ENCODE results near the gene VTI1A. TPM values are rescaled to one million over a fixed set of nuclear protein-coding genes. Genes with fewer than 3 reads are reported as not detected.
"Not testable (repeated sequence)": the region's sequence is repeated elsewhere in the genome, so short reads cannot be mapped to it uniquely, and the experiment has no call there.

VTI1A gene
- polyA plus RNA-seq, 1 experiment = 20.4 TPM

GRCh38 chr10:112533916-112534315 lies 86.9 kb downstream of the VTI1A start:
- TF ChIP-seq, protein P1, sequence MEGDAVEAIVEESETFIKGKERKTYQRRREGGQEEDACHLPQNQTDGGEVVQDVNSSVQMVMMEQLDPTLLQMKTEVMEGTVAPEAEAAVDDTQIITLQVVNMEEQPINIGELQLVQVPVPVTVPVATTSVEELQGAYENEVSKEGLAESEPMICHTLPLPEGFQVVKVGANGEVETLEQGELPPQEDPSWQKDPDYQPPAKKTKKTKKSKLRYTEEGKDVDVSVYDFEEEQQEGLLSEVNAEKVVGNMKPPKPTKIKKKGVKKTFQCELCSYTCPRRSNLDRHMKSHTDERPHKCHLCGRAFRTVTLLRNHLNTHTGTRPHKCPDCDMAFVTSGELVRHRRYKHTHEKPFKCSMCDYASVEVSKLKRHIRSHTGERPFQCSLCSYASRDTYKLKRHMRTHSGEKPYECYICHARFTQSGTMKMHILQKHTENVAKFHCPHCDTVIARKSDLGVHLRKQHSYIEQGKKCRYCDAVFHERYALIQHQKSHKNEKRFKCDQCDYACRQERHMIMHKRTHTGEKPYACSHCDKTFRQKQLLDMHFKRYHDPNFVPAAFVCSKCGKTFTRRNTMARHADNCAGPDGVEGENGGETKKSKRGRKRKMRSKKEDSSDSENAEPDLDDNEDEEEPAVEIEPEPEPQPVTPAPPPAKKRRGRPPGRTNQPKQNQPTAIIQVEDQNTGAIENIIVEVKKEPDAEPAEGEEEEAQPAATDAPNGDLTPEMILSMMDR (IDR thresholded peaks at IDR 0.05; ENCODE audit: low read depth, low read length) = no peak
- POLR2A ChIA-PET = no interaction called here
- no peak overlapping the region for H3K27ac ChIP-seq (ENCODE audit: low read depth, low read length)

GRCh38 chr10:112535531-112535951 lies 88.5 kb downstream of the VTI1A start:
- TF ChIP-seq, protein P1 (IDR thresholded peaks at IDR 0.05; ENCODE audit: low read depth, low read length) = no peak
- CTCF ChIA-PET = interaction anchor here (0.7 to 1.1 kb wide), 2 partner anchors 59 to 63 kb away, joined by 3 to 4 read pairs; no protein-coding TSS in a partner anchor
- DNase-seq (ENCODE audit: low read depth, low spot score) = no peak
- Histone ChIP-seq H3K27me3 (ENCODE audit: control insufficient read depth, insufficient read depth, low read length) (no peaks in the 10 kb centered on the region), H3K9me3 (ENCODE audit: control insufficient read depth, insufficient read depth, low read length) (no peaks in the 10 kb centered on the region; the same call in 1 of the 2 replicates), H3K4me3 (ENCODE audit: low read depth, low read length) (peak overlapping the region; percentile 8; the same call in 1 of the 2 replicates), H3K27ac (ENCODE audit: low read depth, low read length) (no peak overlapping the region)
- POLR2A ChIA-PET = no interaction called here

More at GRCh38 chr10:112533916-112534315, 86.9 kb downstream of the VTI1A start:
- DNase-seq (ENCODE audit: low read depth, low spot score) = no peak
- Histone ChIP-seq H3K4me3 (ENCODE audit: low read depth, low read length) (no peak overlapping the region), H3K27me3 (ENCODE audit: control insufficient read depth, insufficient read depth, low read length) (no peaks in the 10 kb centered on the region), H3K9me3 (ENCODE audit: control insufficient read depth, insufficient read depth, low read length) (no peaks in the 10 kb centered on the region; the same call in 1 of the 2 replicates)
- CTCF ChIA-PET = interaction anchor here (2.5 kb wide), 1 partner anchor 851 kb away, joined by 11 read pairs; no protein-coding TSS in a partner anchor

GRCh38 chr10:112536663-112537062 lies 89.6 kb downstream of the VTI1A start:
- no peak overlapping the region for H3K27ac ChIP-seq (ENCODE audit: low read depth, low read length)
- TF ChIP-seq, protein P1 (IDR thresholded peaks at IDR 0.05; ENCODE audit: low read depth, low read length) = no peak
- no peak overlapping the region for H3K4me3 ChIP-seq (ENCODE audit: low read depth, low read length)
- DNase-seq (ENCODE audit: low read depth, low spot score) = no peak
- CTCF ChIA-PET = interaction anchor here (0.6 to 1.0 kb wide), 2 partner anchors 158 to 1211 kb away, joined by 3 to 4 read pairs; no protein-coding TSS in a partner anchor
- POLR2A ChIA-PET = no interaction called here
- no peaks in the 10 kb centered on the region for H3K27me3 ChIP-seq (ENCODE audit: control insufficient read depth, insufficient read depth, low read length)
- no peaks in the 10 kb centered on the region for H3K9me3 ChIP-seq (ENCODE audit: control insufficient read depth, insufficient read depth, low read length)

DNA sequence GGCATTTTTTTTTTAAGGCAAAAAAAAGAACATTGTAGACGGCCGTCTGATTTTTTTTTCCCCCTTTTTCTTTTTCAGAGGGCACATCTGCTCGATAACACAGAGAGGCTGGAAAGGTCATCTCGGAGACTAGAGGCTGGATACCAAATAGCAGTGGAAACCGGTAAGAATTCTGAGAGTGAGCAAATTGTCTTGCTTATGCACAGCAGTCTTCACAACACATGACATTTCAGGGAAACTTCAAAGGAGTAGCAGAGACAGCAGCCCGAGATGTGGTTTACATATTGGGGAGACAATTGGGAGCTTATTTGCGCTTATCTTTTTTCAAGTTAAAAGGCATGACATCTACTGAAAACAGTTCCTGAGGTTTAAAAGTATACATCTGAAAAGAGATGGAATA lies 91.2 kb downstream of the VTI1A start:
- Histone ChIP-seq H3K27me3 (ENCODE audit: control insufficient read depth, insufficient read depth, low read length) (no peaks in the 10 kb centered on the region), H3K9me3 (ENCODE audit: control insufficient read depth, insufficient read depth, low read length) (no peaks in the 10 kb centered on the region), H3K4me3 (ENCODE audit: low read depth, low read length) (no peak overlapping the region), H3K27ac (ENCODE audit: low read depth, low read length) (no peak overlapping the region)
- no peak for DNase-seq (ENCODE audit: low read depth, low spot score)
- POLR2A ChIA-PET = no interaction called here
- CTCF ChIA-PET = no interaction called here
- TF ChIP-seq, protein P1 (IDR thresholded peaks at IDR 0.05; ENCODE audit: low read depth, low read length) = no peak

GRCh38 chr10:112539340-112539739 lies 92.3 kb downstream of the VTI1A start:
- POLR2A ChIA-PET = no interaction called here
- CTCF ChIA-PET = interaction anchor here (0.6 kb wide), 1 partner anchor 28 kb away, joined by 4 read pairs; no protein-coding TSS in a partner anchor

DNA sequence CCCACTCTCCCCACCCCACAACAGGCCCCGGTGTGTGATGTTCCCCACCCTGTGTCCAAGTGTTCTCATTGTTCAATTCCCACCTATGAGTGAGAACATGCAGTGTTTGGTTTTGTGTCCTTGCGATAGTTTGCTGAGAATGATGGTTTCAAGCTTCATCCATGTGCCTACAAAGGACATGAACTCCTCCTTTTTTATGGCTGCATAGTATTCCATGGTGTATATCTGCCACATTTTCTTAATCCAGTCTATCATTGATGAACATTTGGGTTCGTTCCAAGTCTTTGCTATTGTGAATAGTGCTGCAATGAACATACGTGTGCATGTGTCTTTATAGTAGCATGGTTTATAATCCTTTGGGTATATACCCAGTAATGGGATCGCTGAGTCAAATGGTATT lies 95.8 kb downstream of the VTI1A start:
- DNase-seq (ENCODE audit: low read depth, low spot score); CTCF ChIA-PET; H3K9me3 ChIP-seq (ENCODE audit: control insufficient read depth, insufficient read depth, low read length); POLR2A ChIA-PET; H3K27ac ChIP-seq (ENCODE audit: low read depth, low read length); H3K4me3 ChIP-seq (ENCODE audit: low read depth, low read length); H3K27me3 ChIP-seq (ENCODE audit: control insufficient read depth, insufficient read depth, low read length): not testable (repeated sequence)

More at GRCh38 chr10:112539340-112539739, 92.3 kb downstream of the VTI1A start:
- H3K27me3 ChIP-seq (ENCODE audit: control insufficient read depth, insufficient read depth, low read length) = no peaks in the 10 kb centered on the region
- TF ChIP-seq, protein P1 (IDR thresholded peaks at IDR 0.05; ENCODE audit: low read depth, low read length) = no peak
- no peak overlapping the region for H3K27ac ChIP-seq (ENCODE audit: low read depth, low read length)
- no peaks in the 10 kb centered on the region for H3K9me3 ChIP-seq (ENCODE audit: control insufficient read depth, insufficient read depth, low read length)
- no peak overlapping the region for H3K4me3 ChIP-seq (ENCODE audit: low read depth, low read length)
- no peak for DNase-seq (ENCODE audit: low read depth, low spot score)
